ENCODE data around the gene FRMPD1. TPM values are rescaled to one million over a fixed set of nuclear protein-coding genes. Genes with fewer than 3 reads are reported as not detected.

FRMPD1 gene
- polyA plus RNA-seq, 1 donor: 0.61 TPM

DNA sequence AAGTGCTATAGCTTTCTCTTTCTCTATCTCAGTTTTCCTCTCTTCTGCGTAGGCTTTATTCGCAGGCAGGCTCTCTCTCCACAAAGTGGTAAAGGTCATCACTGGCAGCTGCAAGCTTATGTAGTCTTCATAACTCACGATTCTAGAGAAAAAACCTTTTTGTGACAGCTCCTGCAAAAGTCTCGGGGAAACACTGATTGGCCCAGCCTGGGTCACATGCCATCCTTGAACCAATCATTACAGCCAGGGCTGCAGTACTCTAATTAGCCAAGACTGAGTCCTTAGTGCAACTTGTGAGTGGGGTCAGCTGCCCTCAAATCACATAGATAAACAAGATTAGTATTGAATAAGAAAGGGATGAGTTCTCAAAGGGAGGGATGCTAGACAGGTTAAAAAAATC, 18.3 kb upstream of the FRMPD1 start:
- Histone ChIP-seq H3K36me3 (ENCODE audit: control insufficient read depth, insufficient read depth, low read length) (no peaks in the 10 kb centered on the region), H3K4me1 (ENCODE audit: control insufficient read depth, insufficient read depth, low read length) (no peaks in the 10 kb centered on the region), H3K4me3 (ENCODE audit: low read length) (no peak overlapping the region), H3K9me3 (ENCODE audit: control insufficient read depth, low read depth, low read length) (no peaks in the 10 kb centered on the region), H3K27ac (ENCODE audit: low read length) (no peak overlapping the region), H3K27me3 (ENCODE audit: control insufficient read depth, insufficient read depth, low read length) (no peaks in the 10 kb centered on the region)
- no peak for DNase-seq
- WGBS (ENCODE audit: insufficient coverage, low lambda C conversion rate): no CpG with 5 or more reads among the region's 4 CpGs

DNA sequence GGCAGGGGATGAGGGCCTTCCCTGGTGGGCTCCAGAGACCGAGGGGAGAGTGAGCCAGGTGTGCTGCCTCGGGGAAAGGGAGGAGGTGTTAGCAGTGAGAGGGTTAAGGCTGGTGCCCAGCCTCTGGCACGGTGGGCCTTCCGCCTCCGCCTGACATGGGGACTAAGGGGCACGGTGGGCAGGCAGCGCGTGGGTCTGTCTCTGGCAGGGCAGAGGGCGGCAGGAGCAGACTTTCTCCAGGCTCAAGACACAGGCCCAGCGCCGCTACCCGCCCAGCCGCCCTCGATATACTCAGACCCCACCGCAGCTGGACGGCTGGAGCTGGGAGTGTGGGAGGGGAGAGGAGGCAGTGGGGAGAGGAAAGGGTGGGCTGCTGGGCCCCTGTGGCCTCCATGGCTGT, 14.9 kb upstream of the FRMPD1 start:
- no CpG with 5 or more reads among the region's 16 CpGs for WGBS (ENCODE audit: insufficient coverage, low lambda C conversion rate)
- no peaks in the 10 kb centered on the region for H3K9me3 ChIP-seq (ENCODE audit: control insufficient read depth, low read depth, low read length)

GRCh38 chr9:37636511-37637448, 14.0 kb upstream of the FRMPD1 start:
- no peaks in the 10 kb centered on the region for H3K4me1 ChIP-seq (ENCODE audit: control insufficient read depth, insufficient read depth, low read length)
- no peaks in the 10 kb centered on the region for H3K9me3 ChIP-seq (ENCODE audit: control insufficient read depth, low read depth, low read length)
- WGBS (ENCODE audit: insufficient coverage, low lambda C conversion rate): no CpG with 5 or more reads among the region's 39 CpGs

More for the DNA sequence above, 14.9 kb upstream of the FRMPD1 start:
- no peak for DNase-seq
- Histone ChIP-seq H3K36me3 (ENCODE audit: control insufficient read depth, insufficient read depth, low read length) (no peaks in the 10 kb centered on the region), H3K4me1 (ENCODE audit: control insufficient read depth, insufficient read depth, low read length) (no peaks in the 10 kb centered on the region), H3K27ac (ENCODE audit: low read length) (no peak overlapping the region), H3K4me3 (ENCODE audit: low read length) (no peak overlapping the region), H3K27me3 (ENCODE audit: control insufficient read depth, insufficient read depth, low read length) (peaks cover 2% of the 10 kb centered on the region)

GRCh38 chr9:37639109-37639762, 11.5 kb upstream of the FRMPD1 start:
- no peaks in the 10 kb centered on the region for H3K36me3 ChIP-seq (ENCODE audit: control insufficient read depth, insufficient read depth, low read length)
- WGBS (ENCODE audit: insufficient coverage, low lambda C conversion rate): 80% methylated on average over 2 of the region's 4 CpGs
- no peak for DNase-seq

More at GRCh38 chr9:37636511-37637448, 14.0 kb upstream of the FRMPD1 start:
- H3K27me3 ChIP-seq (ENCODE audit: control insufficient read depth, insufficient read depth, low read length): peaks cover 5% of the 10 kb centered on the region
- no peaks in the 10 kb centered on the region for H3K36me3 ChIP-seq (ENCODE audit: control insufficient read depth, insufficient read depth, low read length)
- no peak overlapping the region for H3K4me3 ChIP-seq (ENCODE audit: low read length)
- no peak for DNase-seq
- no peak overlapping the region for H3K27ac ChIP-seq (ENCODE audit: low read length)

GRCh38 chr9:37639841-37640240, 10.9 kb upstream of the FRMPD1 start:
- peaks cover 19% of the 10 kb centered on the region for H3K27me3 ChIP-seq (ENCODE audit: control insufficient read depth, insufficient read depth, low read length)
- H3K4me3 ChIP-seq (ENCODE audit: low read length): no peak overlapping the region
- H3K36me3 ChIP-seq (ENCODE audit: control insufficient read depth, insufficient read depth, low read length): no peaks in the 10 kb centered on the region
- H3K9me3 ChIP-seq (ENCODE audit: control insufficient read depth, low read depth, low read length): no peaks in the 10 kb centered on the region
- H3K27ac ChIP-seq (ENCODE audit: low read length): no peak overlapping the region
- H3K4me1 ChIP-seq (ENCODE audit: control insufficient read depth, insufficient read depth, low read length): no peaks in the 10 kb centered on the region
- DNase-seq: no peak
- no CpG with 5 or more reads among the region's 3 CpGs for WGBS (ENCODE audit: insufficient coverage, low lambda C conversion rate)

More at GRCh38 chr9:37639109-37639762, 11.5 kb upstream of the FRMPD1 start:
- Histone ChIP-seq H3K4me1 (ENCODE audit: control insufficient read depth, insufficient read depth, low read length) (no peaks in the 10 kb centered on the region), H3K9me3 (ENCODE audit: control insufficient read depth, low read depth, low read length) (no peaks in the 10 kb centered on the region), H3K27ac (ENCODE audit: low read length) (no peak overlapping the region), H3K27me3 (ENCODE audit: control insufficient read depth, insufficient read depth, low read length) (peaks cover 13% of the 10 kb centered on the region), H3K4me3 (ENCODE audit: low read length) (no peak overlapping the region)

DNA sequence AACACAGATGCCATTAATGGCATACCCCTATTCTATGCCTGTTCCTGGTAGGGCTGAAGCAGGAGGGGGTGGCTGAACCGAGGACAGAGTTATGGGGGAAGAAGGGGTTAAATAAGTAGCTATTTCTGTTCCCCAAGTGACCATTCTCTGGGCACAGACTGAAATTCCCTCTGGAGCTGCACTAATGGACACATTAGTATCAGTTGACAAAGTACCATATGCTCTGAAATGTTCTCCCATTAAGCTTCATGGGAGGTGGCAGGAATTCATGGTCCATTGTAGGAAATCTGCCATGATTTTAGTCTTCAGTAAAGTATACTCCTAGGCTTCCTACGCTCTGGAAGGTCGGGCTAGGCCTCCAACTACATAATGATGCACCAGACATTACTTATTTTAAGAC, 10.5 kb upstream of the FRMPD1 start:
- Histone ChIP-seq H3K36me3 (ENCODE audit: control insufficient read depth, insufficient read depth, low read length) (no peaks in the 10 kb centered on the region), H3K4me3 (ENCODE audit: low read length) (no peak overlapping the region), H3K27ac (ENCODE audit: low read length) (no peak overlapping the region), H3K4me1 (ENCODE audit: control insufficient read depth, insufficient read depth, low read length) (no peaks in the 10 kb centered on the region), H3K9me3 (ENCODE audit: control insufficient read depth, low read depth, low read length) (no peaks in the 10 kb centered on the region), H3K27me3 (ENCODE audit: control insufficient read depth, insufficient read depth, low read length) (peaks cover 20% of the 10 kb centered on the region)
- no peak for DNase-seq
- WGBS (ENCODE audit: insufficient coverage, low lambda C conversion rate): 100% methylated on average over 1 of the region's 3 CpGs

DNA sequence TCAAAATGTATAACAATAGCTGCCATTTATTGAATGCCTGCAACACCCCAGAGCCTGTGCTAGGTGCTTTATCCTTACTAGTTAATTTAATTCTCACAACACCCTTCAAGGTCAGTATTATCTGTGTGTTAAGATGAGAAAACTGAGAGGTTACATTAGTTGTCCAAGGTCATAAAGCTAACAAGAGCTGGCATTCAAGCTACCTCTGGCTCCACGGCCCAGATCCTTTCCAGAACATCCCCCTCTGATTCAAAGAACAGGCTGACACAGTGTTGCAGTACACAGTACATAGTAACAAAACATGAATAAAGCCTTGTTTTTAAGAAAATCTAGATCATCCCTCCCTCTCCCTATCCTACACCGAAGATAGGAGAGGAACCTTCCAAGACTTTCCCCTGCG, 9.4 kb upstream of the FRMPD1 start:
- no peak overlapping the region for H3K4me3 ChIP-seq (ENCODE audit: low read length)
- H3K9me3 ChIP-seq (ENCODE audit: control insufficient read depth, low read depth, low read length): no peaks in the 10 kb centered on the region
- H3K27me3 ChIP-seq (ENCODE audit: control insufficient read depth, insufficient read depth, low read length): peaks cover 23% of the 10 kb centered on the region
- no peaks in the 10 kb centered on the region for H3K4me1 ChIP-seq (ENCODE audit: control insufficient read depth, insufficient read depth, low read length)
- no peak for DNase-seq
- H3K36me3 ChIP-seq (ENCODE audit: control insufficient read depth, insufficient read depth, low read length): no peaks in the 10 kb centered on the region
- no peak overlapping the region for H3K27ac ChIP-seq (ENCODE audit: low read length)
- no CpG with 5 or more reads among the region's 3 CpGs for WGBS (ENCODE audit: insufficient coverage, low lambda C conversion rate)

DNA sequence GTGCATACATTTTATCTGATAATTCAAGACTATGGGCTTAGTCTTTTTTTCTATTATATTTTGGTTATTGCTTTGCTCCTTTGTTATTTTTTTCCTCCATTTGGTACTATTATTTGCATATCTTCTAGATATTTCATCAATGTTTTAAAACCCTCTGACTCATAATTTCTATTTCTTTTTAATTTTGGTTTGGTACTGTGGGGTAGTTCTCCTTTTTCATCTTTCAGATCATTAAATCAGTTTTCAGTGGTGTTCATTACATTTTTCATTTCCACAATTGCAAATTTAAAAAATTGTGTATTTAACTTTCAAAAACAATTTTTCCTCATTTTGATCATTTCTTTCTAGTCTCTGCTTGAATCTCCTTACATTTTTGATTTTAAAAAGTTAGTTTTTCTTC, 7.5 kb upstream of the FRMPD1 start:
- H3K27ac ChIP-seq (ENCODE audit: low read length): no peak overlapping the region
- no peaks in the 10 kb centered on the region for H3K9me3 ChIP-seq (ENCODE audit: control insufficient read depth, low read depth, low read length)
- no peaks in the 10 kb centered on the region for H3K4me1 ChIP-seq (ENCODE audit: control insufficient read depth, insufficient read depth, low read length)
- no peaks in the 10 kb centered on the region for H3K36me3 ChIP-seq (ENCODE audit: control insufficient read depth, insufficient read depth, low read length)
- no peak for DNase-seq
- peaks cover 34% of the 10 kb centered on the region for H3K27me3 ChIP-seq (ENCODE audit: control insufficient read depth, insufficient read depth, low read length)
- no peak overlapping the region for H3K4me3 ChIP-seq (ENCODE audit: low read length)

GRCh38 chr9:37645903-37646506, 4.7 kb upstream of the FRMPD1 start:
- Histone ChIP-seq H3K4me3 (ENCODE audit: low read length) (no peak overlapping the region), H3K9me3 (ENCODE audit: control insufficient read depth, low read depth, low read length) (no peaks in the 10 kb centered on the region), H3K27ac (ENCODE audit: low read length) (no peak overlapping the region), H3K4me1 (ENCODE audit: control insufficient read depth, insufficient read depth, low read length) (no peaks in the 10 kb centered on the region), H3K36me3 (ENCODE audit: control insufficient read depth, insufficient read depth, low read length) (no peaks in the 10 kb centered on the region), H3K27me3 (ENCODE audit: control insufficient read depth, insufficient read depth, low read length) (peaks cover 54% of the 10 kb centered on the region)
- WGBS (ENCODE audit: insufficient coverage, low lambda C conversion rate): no CpG with 5 or more reads among the region's 5 CpGs
- DNase-seq: no peak

- Histone ChIP-seq H3K27ac (ENCODE audit: low read length) (no peak overlapping the region), H3K36me3 (ENCODE audit: control insufficient read depth, insufficient read depth, low read length) (no peaks in the 10 kb centered on the region), H3K9me3 (ENCODE audit: control insufficient read depth, low read depth, low read length) (peaks cover 2% of the 10 kb centered on the region), H3K4me3 (ENCODE audit: low read length) (peak overlapping the region; percentile 28), H3K4me1 (ENCODE audit: control insufficient read depth, insufficient read depth, low read length) (peaks cover 4% of the 10 kb centered on the region), H3K27me3 (ENCODE audit: control insufficient read depth, insufficient read depth, low read length) (peaks cover 76% of the 10 kb centered on the region)
- DNase-seq: no peak
- WGBS (ENCODE audit: insufficient coverage, low lambda C conversion rate): no CpG with 5 or more reads among the region's 45 CpGs
Measured at GRCh38 chr9:37650299-37650872, 368 bp upstream of the FRMPD1 start.

Measured in large intestine (tissue), 3 donors.